Activated naive CD8-positive, alpha-beta T cell treated with anti-CD3 and anti-CD28 coated beads, Interleukin-2, amount 50 U/mL, for 16 hours (primary cell): ENCODE measurements around the gene SLC30A10.
"Not testable (repeated sequence)": the region's sequence is repeated elsewhere in the genome, so short reads cannot be mapped to it uniquely, and the experiment has no call there.

Source experiments
- DNase-seq: peaks from one replicate; pipeline ENCODE4 v3.0.0-alpha.2; 2020; ENCODE audit warnings: low read depth, low spot score

Gene SLC30A10

DNA sequence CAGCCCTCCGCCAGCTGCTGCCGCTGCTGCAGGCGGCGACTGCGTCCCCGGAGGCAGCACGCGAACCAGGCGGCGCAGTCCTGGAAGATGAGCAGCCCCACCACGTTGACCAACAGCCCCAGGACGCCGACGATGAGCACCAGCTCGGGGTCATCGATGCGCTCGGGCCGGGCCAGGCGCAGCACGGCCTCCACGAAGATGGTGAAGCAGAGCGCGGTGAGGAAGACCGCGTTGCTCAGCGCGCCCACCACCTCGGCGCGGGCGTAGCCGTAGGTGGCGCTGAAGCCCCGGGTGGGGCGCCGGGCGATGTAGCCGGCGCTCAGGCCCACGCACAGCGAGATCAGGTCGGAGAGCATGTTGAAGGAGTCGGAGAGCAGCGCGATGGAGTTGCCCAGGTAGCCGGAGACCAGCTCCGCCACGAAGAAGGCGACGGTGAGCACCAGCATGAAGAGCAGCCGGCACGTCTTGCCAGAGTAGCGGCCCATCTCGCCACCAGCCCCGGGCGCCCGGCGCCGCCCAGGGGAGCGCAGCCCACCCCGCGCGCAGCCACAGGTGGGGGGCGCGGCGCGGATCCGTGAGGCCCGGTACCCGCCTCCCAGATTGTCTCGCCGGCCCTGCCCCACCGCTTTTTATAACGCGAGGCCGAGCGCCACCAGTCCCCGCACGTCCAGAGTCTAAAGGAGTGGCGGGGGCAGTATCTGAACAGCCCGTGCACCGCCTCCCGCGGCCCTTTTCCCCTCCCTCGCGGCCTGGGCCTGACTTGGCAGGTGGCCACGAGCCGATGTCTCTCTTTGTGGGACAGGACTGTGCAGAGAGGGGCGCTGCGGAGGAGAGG is at the start of gene SLC30A10:
TSS of gene SLC30A10 (minus strand) at position 602 of the 835 bp plus-strand sequence. CDS start at position 485, 117 bp downstream.
- DNase-seq, result no peak

DNA sequence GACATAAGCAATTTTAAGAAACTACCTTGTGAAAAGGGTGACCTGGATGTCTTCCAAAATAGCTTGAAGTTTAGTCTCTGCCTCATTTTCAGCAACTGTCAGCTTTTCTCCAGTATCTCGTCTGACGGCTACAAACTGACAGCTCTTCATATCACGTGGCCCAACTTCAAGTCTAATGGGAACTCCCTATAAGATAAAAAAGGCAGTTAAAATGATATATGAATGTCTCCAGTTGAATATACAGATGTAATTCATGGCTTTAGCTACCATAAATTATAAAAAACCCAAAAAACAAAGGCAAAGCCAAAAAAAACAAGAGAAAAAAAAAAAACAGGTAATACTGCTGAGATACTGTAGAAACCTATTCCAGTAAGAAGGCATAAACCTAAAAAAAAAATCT is 44.9 kb upstream of the SLC30A10 start:
- DNase-seq, result no peak

GRCh38 chr1:219967361-219967760 is 39.0 kb upstream of the SLC30A10 start:
- DNase-seq, result no peak

- DNase-seq, result no peak
These were observed 37.7 kb upstream of the SLC30A10 start for GRCh38 chr1:219966071-219966349.

DNA sequence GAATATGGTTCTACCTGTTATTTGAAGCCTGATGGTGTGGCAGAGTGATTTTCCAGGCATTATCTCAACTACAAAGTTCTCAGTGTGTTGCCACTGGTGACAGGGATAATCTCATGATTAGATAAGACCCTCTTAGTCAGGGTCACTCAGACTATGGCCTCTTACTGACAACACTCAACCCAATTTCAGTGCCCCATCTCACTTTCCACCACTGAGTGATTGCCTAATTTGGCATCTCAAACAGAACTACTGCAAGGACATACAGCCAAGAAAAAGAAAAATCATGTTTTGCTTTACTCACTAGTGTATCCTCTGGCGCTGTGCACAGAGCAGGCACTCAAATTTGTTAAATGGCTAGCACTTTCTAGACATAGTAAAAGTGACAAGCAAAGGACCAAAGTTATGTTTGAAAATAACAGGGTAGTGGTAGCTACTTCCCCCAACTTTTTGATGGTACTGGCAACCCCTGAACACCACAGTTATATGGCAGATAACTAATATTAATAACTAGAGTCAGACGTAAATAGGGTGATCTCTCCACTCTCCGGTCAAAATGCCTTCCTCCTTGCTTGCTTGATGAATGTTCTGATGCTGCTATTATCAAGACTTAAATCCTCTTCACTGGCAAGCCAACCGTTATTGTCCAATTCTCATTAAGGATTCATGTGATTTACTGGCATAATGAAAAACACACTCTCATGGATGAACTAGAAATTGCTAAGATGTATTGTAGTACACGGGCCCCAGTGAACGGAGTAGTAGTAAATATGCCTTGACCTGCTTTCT is 37.1 kb upstream of the SLC30A10 start:
- DNase-seq, result no peak

GRCh38 chr1:219963432-219963831 is 35.1 kb upstream of the SLC30A10 start:
- no peak for DNase-seq

DNA sequence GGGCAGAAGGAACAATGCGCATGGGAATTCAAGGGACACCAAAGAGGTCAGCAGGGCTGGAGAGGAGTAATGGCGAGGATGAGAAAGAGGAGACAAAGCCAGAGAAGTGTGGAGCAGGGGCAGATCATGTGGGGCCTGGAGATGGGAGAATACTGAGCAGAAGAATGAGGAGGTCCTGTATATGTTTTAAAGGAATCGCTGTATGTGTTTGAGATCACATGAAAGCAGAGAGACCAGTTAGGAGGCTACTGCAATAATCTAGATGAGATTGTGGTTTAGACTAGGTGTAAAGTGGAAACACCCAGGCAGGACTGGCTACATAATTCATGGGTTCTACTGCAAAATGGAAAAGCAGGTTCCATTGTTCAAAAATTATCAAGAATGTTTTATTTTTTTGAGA is 33.3 kb upstream of the SLC30A10 start:
- no peak for DNase-seq

- DNase-seq, result no peak
These were observed 31.3 kb upstream of the SLC30A10 start for GRCh38 chr1:219959540-219960203.

- DNase-seq, result no peak
These were observed 30.6 kb upstream of the SLC30A10 start for GRCh38 chr1:219958875-219959417.

GRCh38 chr1:219954736-219955421 is 26.5 kb upstream of the SLC30A10 start:
- DNase-seq, result no peak

- DNase-seq, result no peak
These were observed 25.7 kb upstream of the SLC30A10 start for GRCh38 chr1:219954052-219954451.

GRCh38 chr1:219952361-219952760 is 24.0 kb upstream of the SLC30A10 start:
- DNase-seq, result no peak

DNA sequence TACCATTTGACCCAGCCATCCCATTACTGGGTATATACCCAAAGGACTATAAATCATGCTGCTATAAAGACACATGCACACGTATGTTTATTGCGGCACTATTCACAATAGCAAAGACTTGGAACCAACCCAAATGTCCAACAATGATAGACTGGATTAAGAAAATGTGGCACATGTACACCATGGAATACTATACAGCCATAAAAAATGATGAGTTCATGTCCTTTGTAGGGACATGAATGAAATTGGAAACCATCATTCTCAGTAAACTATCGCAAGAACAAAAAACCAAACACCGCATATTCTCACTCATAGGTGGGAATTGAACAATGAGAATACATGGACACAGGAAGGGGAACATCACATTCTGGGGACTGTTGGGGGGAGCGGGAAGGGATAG is 20.9 kb upstream of the SLC30A10 start:
- DNase-seq, result not testable (repeated sequence)

- DNase-seq, result not testable (repeated sequence)
These were observed 20.4 kb upstream of the SLC30A10 start for GRCh38 chr1:219948766-219949165.

DNA sequence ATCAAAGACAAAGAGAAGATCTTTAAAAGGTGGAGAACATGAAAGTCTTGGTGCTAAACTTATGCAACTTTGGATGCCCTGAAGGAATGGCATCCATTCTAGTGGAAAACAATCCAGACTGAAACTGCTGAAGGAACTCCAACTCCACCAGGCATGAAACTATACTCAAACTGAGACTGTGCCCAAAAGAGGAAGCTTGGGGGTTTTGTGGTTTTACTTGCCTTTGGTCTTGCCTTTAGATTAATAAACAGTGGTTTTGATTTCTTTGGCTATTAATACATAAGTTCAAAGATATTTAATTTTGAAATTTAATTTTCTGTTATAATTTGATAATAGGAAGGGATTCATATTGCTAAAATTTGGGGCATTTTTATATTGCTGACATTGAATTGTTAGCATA is 17.4 kb upstream of the SLC30A10 start:
- no peak for DNase-seq

DNA sequence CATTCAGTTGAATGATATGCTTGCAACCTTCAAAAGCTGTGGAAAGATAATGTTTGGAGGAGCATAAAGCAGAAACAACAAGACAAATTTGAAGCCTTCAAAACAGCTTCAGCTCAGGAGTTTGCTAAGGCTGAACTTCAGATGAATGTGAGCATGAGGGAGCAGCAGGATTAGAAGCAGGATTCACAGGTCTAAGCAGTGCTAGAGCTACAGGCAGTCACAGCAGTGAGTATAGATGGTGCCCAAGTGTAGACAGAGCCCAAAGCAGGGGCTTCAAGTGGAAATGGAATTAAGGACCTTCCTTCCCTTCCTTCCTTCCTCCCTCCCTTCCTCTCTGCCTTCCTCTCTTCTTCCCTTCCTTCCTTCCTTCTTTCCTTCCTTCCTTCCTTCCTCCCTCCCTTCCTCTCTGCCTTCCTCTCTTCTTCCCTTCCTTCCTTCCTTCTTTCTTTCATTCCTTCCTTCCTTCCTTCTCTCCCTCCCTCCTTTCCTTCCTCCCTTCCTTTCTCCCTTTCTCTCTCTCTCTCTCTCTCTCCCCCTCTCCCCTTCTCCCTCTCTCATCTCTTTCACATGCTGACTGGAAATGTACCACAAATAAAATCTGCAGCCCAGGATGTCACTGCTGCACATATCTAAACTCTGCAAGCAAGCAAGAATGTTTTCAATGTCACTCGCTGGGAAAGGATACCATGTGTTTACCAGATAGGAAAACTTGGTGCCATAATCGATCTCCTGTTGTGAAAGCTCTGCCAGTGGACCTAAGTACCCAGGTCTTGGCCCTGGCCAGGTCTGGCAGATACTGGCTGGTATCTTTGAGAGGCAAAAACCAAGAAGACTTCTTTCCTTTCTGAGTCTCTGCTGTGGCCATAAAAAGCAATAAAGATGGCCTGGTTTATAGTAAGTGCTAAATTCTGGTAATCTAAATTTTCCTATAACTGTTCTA is 13.1 kb upstream of the SLC30A10 start:
- DNase-seq, result no peak

DNA sequence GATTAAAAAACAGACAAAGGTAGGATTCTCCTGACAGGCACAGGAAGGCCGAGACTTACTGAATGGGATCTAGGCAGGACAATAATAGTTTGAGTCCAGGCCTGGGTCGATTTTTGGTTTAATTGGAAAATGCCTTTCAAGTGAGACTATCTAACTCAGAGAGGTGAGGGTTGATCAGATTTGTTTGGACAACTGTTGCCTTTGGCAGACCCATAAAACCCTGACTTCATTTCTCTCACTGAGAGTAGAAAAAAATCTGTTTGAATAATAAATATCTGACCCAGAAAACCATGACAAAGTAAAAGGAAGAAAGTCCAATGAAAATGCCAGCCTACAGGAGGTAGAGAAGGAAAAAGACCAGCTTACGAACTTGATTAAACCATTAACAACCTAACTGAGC is 12.3 kb upstream of the SLC30A10 start:
- DNase-seq, result no peak

DNA sequence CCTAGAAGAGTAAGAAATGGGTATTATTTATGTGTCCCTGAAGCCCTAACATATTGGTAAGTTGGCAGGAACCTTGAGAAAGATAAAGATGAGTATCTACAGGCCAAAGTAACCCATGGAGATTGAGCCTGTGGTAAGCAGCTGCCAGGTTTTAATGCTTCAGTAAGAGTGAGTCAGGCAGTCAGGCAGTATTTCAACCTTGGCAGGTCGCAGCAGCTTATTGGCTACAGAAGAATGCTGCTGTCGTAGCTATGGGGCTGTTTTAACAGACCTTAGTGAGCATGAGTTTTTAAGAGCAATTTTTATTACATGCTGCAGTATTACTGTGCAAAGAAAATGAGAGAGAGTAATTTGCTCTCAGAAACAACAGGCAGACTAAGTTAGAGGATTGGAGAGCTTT is 10.3 kb upstream of the SLC30A10 start:
- no peak for DNase-seq

GRCh38 chr1:219933763-219934162 is 5.4 kb upstream of the SLC30A10 start:
- DNase-seq, result not testable (repeated sequence)

DNA sequence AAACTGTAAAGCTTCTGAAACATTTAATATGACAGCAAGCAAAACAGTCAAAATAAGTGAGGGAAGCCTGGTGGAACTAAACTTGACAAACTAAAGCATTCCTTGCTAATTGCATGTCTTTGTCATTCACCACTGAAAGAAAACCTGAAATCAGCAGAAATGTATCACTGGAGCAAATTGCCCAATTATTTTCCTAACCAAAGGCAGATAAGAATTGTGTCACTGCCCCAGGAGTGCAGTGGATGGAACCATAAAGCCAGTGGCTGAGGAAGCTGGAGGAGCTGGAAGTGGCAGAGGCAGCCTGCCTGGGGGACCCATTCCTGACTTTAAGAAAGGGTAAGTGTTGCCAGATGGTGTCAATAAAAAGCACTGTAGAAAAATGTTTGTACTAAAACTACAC is 2.7 kb upstream of the SLC30A10 start:
- DNase-seq, result no peak

GRCh38 chr1:219928791-219929118 is 398 bp upstream of the SLC30A10 start:
- DNase-seq, result no peak
